Right cardiac atrium (tissue), 5 donors: Measurements from ENCODE around the gene UBTD1. TPM values are rescaled to one million over a fixed set of nuclear protein-coding genes. Genes with fewer than 3 reads are reported as not detected.

ENCODE experiments used
- ATAC-seq, 2 donors: fragments of 200-7000 bp; cut with Tn5 transposase; one replicate each; pipeline versions ENCODE4 v1.8.0 to v1.9.1; 2020; ENCODE audit warnings: moderate library complexity in 2 of 2, mild to moderate bottlenecking in 1 of 2
- DNase-seq, 3 donors: peaks; one replicate each; pipeline ENCODE4 v3.0.0-alpha.2; 2020
- H3K27ac ChIP-seq: one replicate; pipeline ENCODE4 v1.5.1; 2013; ENCODE audit warnings: mild to moderate bottlenecking, low read length, control low read depth, moderate library complexity
- H3K27me3 ChIP-seq: one replicate; pipeline ENCODE4 v1.6.1; 2013; ENCODE audit not compliant: control insufficient read depth, insufficient read depth
- H3K4me1 ChIP-seq: one replicate; pipeline ENCODE4 v1.6.1; 2013; ENCODE audit warnings: low read length; ENCODE audit not compliant: control insufficient read depth, insufficient read depth
- H3K4me3 ChIP-seq: one replicate; pipeline ENCODE4 v1.5.1; 2013; ENCODE audit warnings: low read length, control low read depth
- H3K9me3 ChIP-seq: one replicate; pipeline ENCODE4 v1.6.1; 2013; ENCODE audit warnings: low read length; ENCODE audit not compliant: control insufficient read depth
- WGBS: extraction: QIAGEN DNeasy Blood & Tissue Kit; methylation state at CpG from one replicate; pipeline ENCODE4 v1.1.7; 2013; 5-methylcytosine and 5-hydroxymethylcytosine counted together
- intact Hi-C, 4 donors: fragments of 100-400 bp; cut with DNase I; formaldehyde crosslinking; loops; one replicate each; pipeline versions ENCODE4 v1.11.0 to v1.14.0; 2022 to 2023
- polyA plus RNA-seq: library from polyadenylated mRNA; stranded (reverse); fragments of 200-250 nt; gene quantifications from one replicate; pipeline ENCODE4 v1.2.3, GENCODE V29; 2013
- total RNA-seq, 4 donors: library from RNA; stranded (reverse); fragmentation: NEBNext Ultra II Directional; extraction: Animal tissue kit (Norgen Biotek cat#: 25700); gene quantifications; one replicate each; pipeline ENCODE4 v1.2.1, GENCODE V29; 2021
- donor health status: healthy with polysubstance abuse.
- donor health status: DM: no; HTN: yes; CAD: no.
- donor health status: DM: no; HTN: no; CAD: no.
- donor health status: DM: no; HTN: yes; CAD: no; lungs with severe emphysema.
- donor health status: DM: yes; HTN: yes; CAD: no.

Gene UBTD1
- total and polyA plus RNA-seq, 5 donors, result 24.8 to 42.1 (median 26.6) TPM

DNA sequence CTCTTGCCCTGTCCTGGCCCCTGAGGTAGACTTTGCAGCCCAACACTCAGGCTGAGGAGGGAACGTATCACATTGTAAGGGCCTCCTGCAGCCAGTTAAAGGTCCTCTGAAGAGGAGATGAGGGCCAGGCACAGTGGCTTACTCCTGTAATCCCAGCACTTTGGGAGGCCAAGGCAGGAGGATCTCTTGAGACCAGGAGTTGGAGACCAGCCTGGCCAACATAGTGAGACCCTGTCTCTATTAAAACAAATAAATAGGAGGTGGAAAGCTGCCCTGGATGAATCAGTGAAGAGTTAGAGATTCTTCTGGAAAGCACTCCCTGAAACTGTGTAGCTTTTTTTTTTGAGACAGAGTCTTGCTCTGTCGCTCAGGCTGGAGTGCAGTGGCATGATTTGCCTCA lies 88.5 kb downstream of the UBTD1 start:
- ATAC-seq (no peak), DNase-seq (no peak)
- H3K9me3 ChIP-seq, result no peaks in the 10 kb centered on the region
- WGBS, result 81% methylated on average over 2 of the region's 2 CpGs
- H3K27ac ChIP-seq, result peak overlapping the region; percentile 82
- no peaks in the 10 kb centered on the region for H3K27me3 ChIP-seq
- peaks cover 3% of the 10 kb centered on the region for H3K4me1 ChIP-seq
- intact Hi-C loops, result no loop called here
- no peak overlapping the region for H3K4me3 ChIP-seq

DNA sequence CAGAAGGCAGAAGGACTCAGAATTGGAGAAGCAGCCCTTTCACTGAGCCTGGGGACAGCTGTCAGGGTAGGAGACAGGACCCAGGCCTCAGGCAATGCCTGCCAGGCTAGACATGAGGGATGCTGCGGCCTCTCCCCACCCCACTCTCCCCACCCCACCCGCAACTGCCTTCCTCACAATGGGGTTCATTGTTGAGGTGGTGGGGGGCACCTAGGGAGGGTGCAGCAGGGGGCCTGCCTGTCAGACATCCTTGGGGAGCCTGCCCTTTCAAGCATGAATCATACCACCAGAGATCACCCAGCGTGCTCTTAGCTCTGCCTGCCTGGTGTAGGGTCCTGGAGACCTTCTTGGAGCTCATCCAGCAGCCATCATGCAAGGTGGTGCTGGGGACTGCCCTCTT lies 90.8 kb downstream of the UBTD1 start, which contains the start of gene C10orf62:
TSS of gene C10orf62 (plus strand) at position 243 of the 400 bp plus-strand sequence. CDS start 177 bp downstream, outside the sequence.
- no peak for DNase-seq
- no peak for ATAC-seq
- no peaks in the 10 kb centered on the region for H3K9me3 ChIP-seq
- intact Hi-C loops, result no loop called here
- 78% methylated on average over 3 of the region's 3 CpGs for WGBS
- H3K27ac ChIP-seq, result no peak within 1 kb of the TSS
- no peaks in the 10 kb centered on the region for H3K27me3 ChIP-seq
- H3K4me1 ChIP-seq, result peaks cover 5% of the 10 kb centered on the region
- no peak within 1 kb of the TSS for H3K4me3 ChIP-seq

DNA sequence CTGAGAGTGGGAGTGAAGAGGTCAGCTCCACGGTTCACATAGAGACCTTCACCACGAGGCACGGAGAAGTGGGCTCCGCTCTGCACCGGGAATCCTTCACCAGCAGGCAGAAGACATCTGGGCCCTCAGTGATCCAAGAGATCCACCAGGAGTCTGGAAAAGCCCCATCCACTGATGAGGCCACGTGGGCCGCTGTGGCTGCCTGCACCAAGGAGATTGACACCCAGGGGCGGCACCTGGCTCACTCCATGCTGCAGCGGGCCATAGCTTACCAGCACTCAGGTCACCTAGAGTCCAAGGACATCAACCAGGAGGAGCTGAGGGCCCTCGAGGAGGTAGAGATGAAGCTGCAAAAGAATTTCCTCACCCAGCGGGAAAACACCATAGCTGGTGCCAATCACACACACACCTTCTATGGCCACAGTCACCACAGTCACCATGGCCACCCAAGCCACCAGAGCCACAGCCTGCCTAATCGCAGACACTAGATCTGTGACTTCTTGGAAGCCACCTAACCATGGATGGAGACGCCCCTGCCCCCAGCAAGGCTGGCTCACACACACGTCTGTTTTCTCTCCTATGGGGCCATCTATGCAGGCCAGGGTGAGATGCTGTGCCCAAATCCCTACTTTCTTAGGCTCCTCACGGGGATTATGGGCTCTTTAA lies 91.5 kb downstream of the UBTD1 start:
- Histone ChIP-seq H3K27me3 (no peaks in the 10 kb centered on the region), H3K4me1 (peaks cover 5% of the 10 kb centered on the region), H3K9me3 (no peaks in the 10 kb centered on the region), H3K27ac (no peak overlapping the region), H3K4me3 (no peak overlapping the region)
- DNase-seq (no peak), ATAC-seq (no peak)
- WGBS, result 93% methylated on average over 15 of the region's 15 CpGs
- intact Hi-C loops, result no loop called here

DNA sequence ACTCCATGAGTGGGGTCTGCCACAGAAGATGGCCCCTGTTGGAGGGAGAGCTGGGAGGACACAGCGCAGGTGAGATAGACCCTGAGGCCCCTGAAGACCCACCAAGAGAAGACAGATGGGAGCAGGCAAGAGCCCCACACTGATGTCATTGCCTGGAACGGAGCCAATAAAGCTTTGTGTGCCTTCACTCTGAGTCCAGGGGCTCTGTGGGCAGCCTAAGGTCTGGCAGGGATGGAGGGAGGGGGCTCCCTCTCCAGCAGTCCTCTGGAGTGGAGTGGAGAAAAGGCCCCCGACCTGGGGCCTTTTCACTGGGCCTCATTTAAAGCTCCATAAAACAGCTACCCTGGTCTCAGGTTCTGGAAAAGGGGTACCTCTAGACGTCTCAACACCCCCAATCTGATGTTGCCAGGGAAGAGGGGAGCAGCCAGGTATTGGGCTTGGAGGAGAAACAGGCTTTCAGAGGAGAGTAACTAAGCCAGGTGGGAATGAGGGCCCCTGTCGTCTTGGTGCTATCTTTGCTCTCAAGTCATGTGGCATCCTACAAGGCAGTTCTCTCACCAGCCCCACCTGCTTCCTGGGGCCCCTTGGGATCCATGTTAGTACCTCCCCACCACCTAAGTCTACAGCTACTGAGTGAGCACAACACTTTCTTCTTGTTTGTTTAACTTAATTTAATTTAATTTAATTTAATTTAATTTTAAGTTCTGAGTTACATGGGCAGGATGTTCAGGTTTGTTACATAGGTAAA lies 92.2 kb downstream of the UBTD1 start:
- 75% methylated on average over 5 of the region's 5 CpGs for WGBS
- no peak overlapping the region for H3K4me3 ChIP-seq
- peaks cover 6% of the 10 kb centered on the region for H3K4me1 ChIP-seq
- H3K27ac ChIP-seq, result no peak overlapping the region
- no peak for DNase-seq
- intact Hi-C loops, result no loop called here
- ATAC-seq, result no peak
- no peaks in the 10 kb centered on the region for H3K9me3 ChIP-seq
- H3K27me3 ChIP-seq, result no peaks in the 10 kb centered on the region

DNA sequence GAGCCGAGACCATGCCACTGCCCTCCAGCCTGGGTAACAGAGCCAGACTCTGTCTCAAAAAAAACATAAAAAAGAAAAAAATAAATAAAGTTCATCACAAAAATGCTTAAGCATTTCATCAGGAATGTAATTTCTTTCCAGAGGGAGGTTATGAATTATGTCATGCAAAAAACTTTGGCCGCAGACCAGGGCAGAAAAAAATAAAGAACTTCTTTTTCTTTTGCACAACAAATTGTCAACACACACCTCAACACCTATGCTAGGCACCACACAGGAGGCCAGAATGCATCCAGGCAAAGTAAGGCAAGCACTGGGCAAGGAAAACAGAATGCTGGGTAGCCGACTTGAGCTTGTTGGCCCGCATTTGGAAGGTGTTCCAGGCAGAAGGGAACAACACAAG lies 94.7 kb downstream of the UBTD1 start:
- Histone ChIP-seq H3K27ac (no peak overlapping the region), H3K27me3 (no peaks in the 10 kb centered on the region), H3K4me3 (no peak overlapping the region), H3K4me1 (peaks cover 6% of the 10 kb centered on the region), H3K9me3 (no peaks in the 10 kb centered on the region)
- DNase-seq (no peak), ATAC-seq (no peak)
- 66% methylated on average over 4 of the region's 4 CpGs for WGBS
- intact Hi-C loops, result no loop called here

DNA sequence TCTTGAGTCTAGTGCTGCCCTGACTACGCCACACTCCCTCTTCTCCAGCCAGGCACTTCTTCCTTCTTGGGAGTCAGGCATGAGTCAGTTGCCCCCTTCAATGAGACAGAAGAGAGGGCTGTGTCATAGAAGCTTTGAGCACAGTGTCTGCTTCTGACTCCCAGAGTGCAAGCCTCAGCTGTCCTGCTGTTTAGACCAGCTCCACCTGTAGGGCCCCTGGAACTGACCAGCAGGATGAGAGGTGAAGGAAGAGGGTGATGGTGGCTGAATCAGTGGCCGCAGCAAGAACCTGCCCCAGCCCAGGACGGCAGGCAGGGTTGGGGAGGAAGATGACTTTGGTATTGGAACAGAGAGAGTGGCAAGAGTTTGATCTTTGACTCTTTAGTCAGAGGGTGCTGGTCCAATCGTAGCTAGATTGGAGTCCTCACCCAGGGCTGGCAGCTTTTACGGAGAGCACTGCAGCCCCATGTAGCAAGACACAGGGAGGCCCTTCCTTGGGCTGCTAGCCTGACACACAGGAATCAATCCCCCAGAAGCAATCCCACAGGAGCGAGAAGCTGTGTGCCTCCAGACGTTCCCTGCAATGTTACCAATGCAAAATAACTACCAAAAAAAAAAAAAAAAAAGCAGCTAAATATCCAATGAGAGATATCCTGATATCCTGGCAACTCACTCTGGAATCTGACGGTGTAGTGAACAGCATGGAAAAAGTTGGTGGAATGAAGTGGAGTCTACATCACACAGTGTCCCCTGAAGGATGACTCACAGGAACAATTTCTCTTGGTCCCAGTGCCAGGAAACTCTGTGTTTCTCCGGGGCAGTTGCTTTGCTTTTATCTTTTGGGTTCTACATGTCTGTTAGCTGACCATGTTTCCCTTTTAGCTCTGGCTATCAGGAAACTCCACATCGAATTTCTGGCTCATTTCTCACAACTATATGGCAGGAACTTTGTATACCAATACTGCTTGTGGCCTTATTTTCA lies 97.7 kb downstream of the UBTD1 start:
- intact Hi-C loops, result no loop called here
- 34% methylated on average over 10 of the region's 10 CpGs for WGBS
- DNase-seq (peak in 2 of 3 donors; percentile 62 to 67), ATAC-seq (peak; percentile 94 to 97)
- Histone ChIP-seq H3K4me3 (no peak overlapping the region), H3K4me1 (peaks cover 6% of the 10 kb centered on the region), H3K27me3 (no peaks in the 10 kb centered on the region), H3K9me3 (no peaks in the 10 kb centered on the region), H3K27ac (peak overlapping the region; percentile 100)

DNA sequence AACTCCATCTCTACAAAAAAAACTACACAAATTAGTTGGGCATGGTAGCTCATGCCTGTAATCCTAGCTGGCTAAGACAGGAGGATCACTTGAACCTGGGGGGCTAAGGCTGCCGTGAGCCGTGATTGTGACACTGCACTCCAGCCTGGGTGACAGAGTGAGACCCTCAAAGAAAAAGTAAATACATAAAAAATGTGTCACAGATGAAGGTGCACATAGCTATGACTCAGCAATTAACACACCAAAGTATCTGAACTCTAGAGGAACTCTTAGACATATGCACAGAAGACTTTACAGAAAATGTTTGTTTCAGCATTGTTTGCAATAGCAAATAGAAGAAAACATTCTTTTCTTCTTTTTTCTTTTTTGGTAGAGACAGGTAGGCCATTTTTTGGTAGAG lies 99.1 kb downstream of the UBTD1 start:
- Histone ChIP-seq H3K9me3 (no peaks in the 10 kb centered on the region), H3K27ac (peak overlapping the region; percentile 84), H3K4me3 (no peak overlapping the region), H3K4me1 (peaks cover 6% of the 10 kb centered on the region), H3K27me3 (no peaks in the 10 kb centered on the region)
- intact Hi-C loops, result no loop called here
- 96% methylated on average over 2 of the region's 2 CpGs for WGBS
- no peak for DNase-seq
- ATAC-seq, result no peak

DNA sequence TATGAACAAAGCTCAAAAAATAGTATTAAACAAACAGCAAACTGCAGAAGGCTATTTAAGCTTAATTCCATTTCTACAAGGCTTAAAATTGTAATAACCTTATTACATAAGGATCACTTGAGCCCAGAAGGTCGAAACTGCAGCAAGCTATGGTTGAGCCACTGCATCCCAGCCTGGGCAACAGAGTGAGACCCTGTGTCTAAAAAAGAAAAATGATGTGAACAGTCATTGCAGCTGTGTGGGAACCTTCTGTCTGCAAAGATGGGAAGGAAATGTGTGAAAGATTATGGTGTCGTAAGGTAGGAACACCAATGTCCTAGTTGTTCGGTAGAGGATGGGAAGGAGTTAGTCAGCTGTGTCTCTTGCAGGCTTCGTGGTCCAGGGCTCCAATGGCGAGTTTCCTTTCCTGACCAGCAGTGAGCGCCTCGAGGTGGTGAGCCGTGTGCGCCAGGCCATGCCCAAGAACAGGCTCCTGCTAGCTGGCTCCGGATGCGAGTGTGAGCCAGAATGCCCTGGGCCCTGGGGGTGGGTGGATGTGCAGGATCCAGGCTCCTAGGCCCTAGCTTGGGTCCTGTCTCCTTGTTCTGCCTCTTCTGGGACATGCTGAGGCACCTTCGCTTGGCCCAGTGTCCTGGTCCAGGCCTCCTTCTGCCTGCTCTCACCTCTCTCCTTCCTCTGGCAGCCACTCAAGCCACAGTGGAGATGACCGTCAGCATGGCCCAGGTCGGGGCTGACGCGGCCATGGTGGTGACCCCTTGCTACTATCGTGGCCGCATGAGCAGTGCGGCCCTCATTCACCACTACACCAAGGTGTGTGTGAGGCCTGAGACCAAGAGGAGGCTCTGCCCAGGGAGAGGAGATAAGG lies 99.9 kb downstream of the UBTD1 start:
- Histone ChIP-seq H3K9me3 (no peaks in the 10 kb centered on the region), H3K4me3 (no peak overlapping the region), H3K27ac (peak overlapping the region; percentile 7), H3K4me1 (peaks cover 4% of the 10 kb centered on the region), H3K27me3 (no peaks in the 10 kb centered on the region)
- ATAC-seq (no peak), DNase-seq (no peak)
- 90% methylated on average over 19 of the region's 19 CpGs for WGBS
- intact Hi-C loops, result no loop called here

DNA sequence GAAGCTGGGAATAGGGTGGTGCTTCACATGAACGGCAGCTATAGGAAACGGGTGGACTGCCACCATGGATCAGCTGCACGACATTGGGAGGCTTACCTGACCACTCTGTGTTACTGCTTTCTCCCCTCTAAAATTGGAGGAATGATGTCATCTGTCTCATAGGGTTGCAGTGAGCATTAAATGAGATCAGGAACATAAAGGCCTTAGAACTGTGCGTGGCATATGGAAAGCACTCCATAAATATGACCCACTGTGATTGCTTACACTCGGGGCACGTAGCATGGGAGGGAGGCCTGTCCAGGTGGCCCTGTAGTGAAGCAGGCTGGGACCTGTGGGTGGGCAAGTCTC lies 100.5 kb downstream of the UBTD1 start:
- 82% methylated on average over 6 of the region's 6 CpGs for WGBS
- Histone ChIP-seq H3K9me3 (no peaks in the 10 kb centered on the region), H3K4me1 (peaks cover 4% of the 10 kb centered on the region), H3K27ac (no peak overlapping the region), H3K27me3 (no peaks in the 10 kb centered on the region), H3K4me3 (no peak overlapping the region)
- intact Hi-C loops, result no loop called here
- ATAC-seq, result no peak
- DNase-seq, result no peak

DNA sequence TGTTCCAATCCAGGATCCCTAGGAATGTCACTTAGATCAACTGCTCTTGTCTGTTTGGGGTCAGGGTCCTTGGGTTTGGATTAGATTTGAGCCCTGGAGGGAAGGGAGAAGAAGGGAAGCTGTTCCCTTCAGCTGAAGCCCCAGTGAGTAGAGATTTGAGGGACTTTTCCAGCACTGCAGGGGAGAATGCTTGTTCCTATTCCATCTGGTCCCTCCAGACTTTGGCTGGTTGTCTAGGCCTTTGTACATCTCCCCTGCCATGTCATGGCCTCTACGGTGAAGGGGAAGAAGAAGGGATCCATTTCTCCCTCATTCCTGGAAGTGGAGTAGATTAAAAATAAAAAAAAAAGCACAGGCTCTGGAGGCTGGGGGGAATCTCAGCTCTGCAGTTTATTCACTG lies 101.9 kb downstream of the UBTD1 start:
- H3K4me3 ChIP-seq, result no peak overlapping the region
- DNase-seq (no peak), ATAC-seq (no peak)
- H3K4me1 ChIP-seq, result peaks cover 4% of the 10 kb centered on the region
- peak overlapping the region; percentile 76 for H3K27ac ChIP-seq
- H3K9me3 ChIP-seq, result no peaks in the 10 kb centered on the region
- WGBS, result 74% methylated on average over 1 of the region's 1 CpG
- no peaks in the 10 kb centered on the region for H3K27me3 ChIP-seq
- intact Hi-C loops, result no loop called here
